NCI-H1417 (cell line): ENCODE data around the gene CCR5.
"Not testable (repeated sequence)": the region's sequence is repeated elsewhere in the genome, so short reads cannot be mapped to it uniquely, and the experiment has no call there.

ENCODE experiments used
- DNase-seq, 3 experiments: peaks; one replicate each; lab custom pipeline; 2025; lab: John Stamatoyannopoulos, UW

CCR5 gene

DNA sequence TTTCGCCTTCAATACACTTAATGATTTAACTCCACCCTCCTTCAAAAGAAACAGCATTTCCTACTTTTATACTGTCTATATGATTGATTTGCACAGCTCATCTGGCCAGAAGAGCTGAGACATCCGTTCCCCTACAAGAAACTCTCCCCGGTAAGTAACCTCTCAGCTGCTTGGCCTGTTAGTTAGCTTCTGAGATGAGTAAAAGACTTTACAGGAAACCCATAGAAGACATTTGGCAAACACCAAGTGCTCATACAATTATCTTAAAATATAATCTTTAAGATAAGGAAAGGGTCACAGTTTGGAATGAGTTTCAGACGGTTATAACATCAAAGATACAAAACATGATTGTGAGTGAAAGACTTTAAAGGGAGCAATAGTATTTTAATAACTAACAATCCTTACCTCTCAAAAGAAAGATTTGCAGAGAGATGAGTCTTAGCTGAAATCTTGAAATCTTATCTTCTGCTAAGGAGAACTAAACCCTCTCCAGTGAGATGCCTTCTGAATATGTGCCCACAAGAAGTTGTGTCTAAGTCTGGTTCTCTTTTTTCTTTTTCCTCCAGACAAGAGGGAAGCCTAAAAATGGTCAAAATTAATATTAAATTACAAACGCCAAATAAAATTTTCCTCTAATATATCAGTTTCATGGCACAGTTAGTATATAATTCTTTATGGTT lies at the start of gene CCR5:
CCR5 (plus strand) TSS at position 108 of the 680 bp plus-strand sequence. CDS start 1,957 bp downstream, outside the sequence.
- DNase-seq: no peak

DNA sequence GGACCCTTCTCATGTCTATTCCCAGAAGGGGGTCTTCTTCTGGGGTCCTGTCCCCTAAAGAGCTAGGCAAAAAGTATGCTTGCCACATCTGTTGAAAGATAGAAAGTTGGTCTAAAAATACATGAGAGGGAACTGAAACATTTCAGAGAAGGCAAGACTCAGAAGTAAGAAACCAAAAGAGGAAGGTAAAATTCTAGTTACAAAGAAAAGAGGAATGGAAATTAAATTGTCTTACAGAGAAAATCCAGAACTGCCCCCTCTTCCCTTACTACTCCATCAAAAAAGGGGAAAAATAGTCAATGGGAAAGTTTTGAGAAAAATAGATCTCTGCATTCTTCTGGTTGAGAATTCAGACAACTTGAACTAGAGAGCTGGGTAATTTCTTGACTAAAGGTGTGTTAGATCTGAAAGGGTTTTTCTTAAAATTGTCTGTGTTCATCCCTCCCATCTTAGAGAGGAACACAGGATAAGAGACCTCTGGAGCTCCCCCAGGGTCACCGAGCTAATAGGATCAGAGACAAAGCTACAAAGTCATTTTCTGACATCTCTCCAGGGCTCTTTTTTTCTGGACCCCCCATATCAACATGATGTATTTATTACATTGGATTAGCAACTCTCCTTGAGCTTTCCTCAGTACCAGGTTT lies 49.2 kb upstream of the CCR5 start:
- DNase-seq: no peak

GRCh38 chr3:46324036-46324435 lies 46.7 kb upstream of the CCR5 start:
- no peak for DNase-seq

GRCh38 chr3:46325645-46326300 lies 45.0 kb upstream of the CCR5 start:
- no peak for DNase-seq

DNA sequence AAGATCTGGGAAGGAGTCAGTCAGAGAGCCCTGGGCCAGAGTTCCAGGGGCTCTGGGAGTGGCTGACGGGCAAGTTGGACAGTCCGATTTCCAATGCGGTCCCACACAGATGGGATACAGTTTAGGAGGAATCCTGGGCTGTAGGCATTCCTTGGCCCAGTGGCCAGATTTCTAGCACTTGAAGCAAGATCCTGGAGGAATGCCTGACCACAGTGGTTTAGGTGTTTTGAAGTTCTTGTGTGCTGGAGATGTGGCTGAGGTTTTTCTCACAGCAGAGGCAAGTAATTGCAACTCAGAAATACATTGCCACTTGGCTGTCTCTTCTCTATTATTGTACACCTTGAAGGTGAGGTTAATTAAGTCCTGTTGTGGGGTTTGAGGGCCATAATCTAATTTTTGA lies 40.1 kb upstream of the CCR5 start:
- DNase-seq: not testable (repeated sequence)

DNA sequence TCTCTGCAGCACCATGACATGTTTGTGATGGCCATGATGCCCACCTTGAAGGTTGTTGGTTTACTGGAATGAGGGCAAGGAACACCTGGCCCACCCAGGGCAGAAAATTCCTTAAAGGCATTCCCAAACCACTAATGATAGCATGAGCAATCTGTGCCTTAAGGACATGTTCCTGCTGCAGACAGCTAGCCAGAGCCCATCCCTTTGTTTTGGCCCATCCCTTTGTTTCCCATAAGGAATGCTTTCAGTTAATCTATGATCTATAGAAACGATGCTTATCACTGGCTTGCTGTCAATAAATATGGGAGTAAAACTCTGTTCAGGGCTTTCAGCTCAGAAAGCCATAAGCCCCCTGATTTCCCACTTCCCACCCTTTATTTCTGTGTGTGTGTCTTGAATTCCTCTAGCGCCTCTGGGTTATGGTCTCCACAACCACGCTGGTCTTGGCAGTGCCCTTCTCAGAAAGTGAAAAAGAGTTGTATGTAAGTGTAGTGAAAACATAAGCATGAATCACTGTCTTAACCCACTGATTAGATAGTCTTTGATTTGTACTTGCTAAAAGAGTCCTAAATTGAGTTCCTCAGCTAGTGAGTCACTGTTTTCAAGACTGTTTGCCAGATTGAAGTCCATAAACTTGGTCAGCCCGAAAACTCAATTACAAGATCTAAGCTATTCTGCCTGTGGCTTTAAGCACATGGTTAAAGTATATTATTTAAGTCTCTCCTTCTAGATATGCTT lies 35.8 kb upstream of the CCR5 start:
- DNase-seq: no peak

GRCh38 chr3:46335541-46335940 lies 35.2 kb upstream of the CCR5 start:
- no peak for DNase-seq

DNA sequence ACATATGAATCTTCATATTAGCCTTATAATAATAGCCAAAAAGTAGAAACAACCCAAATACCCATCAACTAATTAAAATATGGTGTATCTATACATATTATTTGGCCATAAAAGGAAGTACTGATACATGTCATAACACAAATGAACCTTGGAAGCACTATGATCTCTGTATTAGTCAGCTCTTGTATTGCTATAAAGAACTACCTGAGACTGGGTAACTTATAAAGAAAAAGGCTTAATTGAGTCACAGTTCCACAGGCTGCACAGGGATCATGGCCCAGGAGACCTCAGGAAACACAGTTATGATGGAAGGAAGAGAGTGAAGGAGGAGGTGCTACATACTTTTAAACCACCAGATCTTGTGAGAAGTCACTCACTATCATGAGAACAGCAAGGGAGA lies 32.8 kb upstream of the CCR5 start:
- DNase-seq: no peak

- no peak for DNase-seq
Measured at GRCh38 chr3:46338840-46339239, 31.9 kb upstream of the CCR5 start.

DNA sequence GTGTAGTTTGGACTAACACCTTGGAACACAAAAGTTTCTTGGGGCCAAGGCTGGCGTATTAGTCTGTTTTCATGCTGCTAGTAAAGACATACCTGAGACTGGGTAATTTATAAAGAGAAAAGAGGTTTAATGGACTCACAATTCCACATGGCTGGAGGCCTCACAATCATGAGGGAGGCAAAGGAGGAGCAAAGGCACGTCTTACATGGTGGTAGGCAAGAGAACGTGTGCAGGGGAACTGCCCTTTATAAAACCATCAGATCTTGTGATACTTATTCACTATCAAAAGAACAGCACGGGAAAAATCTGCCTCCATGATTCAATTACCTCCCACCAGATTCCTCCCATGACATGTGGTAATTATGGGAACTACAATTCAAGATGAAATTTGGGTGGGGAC lies 26.3 kb upstream of the CCR5 start:
- DNase-seq: no peak

GRCh38 chr3:46348823-46349482 lies 21.8 kb upstream of the CCR5 start:
- no peak for DNase-seq

DNA sequence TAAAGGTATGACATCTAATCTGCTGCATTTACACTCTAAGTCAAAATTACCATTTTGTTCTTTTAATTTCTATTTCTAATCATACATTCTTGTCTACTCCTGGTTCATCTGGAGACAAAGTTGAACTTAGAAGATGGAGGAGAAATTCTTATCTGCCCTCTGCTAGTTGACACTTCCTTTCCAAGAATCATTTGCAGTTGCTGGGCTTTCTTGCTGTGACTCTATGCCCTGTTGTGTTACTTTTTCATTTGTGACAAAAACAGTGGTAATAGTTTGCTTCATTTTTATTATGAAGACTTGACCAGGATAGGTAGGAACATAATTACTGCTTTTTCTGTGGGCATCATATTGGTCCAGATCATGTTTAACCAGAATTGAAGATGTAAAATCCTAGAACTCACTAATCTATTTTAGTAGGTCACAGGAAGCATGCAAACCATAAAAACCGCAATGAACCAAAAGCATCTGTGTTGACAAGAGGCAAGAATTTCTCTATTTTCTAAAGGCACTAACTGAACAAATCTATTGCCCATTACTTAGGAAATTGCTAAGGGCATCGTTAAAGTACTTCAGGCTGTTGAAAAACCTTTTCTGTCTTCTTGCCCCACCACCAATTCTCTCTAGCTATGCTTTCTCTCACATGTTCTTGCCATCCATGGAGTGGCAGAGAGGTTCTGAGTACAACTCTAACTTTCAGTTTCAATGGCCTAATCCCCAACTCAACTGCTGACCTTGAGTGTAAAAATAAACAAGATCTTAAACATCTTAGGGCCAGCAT lies 21.1 kb upstream of the CCR5 start:
- DNase-seq: no peak

GRCh38 chr3:46350262-46350565 lies 20.5 kb upstream of the CCR5 start:
- DNase-seq: no peak

- DNase-seq: no peak
Measured at GRCh38 chr3:46351646-46352045, 19.1 kb upstream of the CCR5 start.

DNA sequence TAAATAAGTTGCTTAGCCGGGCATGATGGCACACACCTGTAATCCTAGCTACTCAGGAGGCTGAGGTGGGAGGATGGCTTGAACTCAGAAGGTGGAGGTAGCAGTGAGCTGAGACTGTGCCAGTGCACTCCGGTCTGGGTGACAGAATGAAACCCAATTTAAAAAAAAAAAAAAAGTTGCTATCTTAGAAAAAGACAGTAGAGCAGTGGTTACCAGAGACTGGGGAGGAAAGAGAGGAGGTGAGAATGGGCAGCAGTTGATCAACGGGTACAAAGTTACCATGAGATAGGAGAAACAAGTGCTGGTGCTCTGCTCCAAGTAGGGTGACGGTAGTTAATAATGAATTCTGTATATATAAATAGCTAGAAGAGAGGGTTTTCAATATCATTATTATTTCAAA lies 17.7 kb upstream of the CCR5 start:
- no peak for DNase-seq

DNA sequence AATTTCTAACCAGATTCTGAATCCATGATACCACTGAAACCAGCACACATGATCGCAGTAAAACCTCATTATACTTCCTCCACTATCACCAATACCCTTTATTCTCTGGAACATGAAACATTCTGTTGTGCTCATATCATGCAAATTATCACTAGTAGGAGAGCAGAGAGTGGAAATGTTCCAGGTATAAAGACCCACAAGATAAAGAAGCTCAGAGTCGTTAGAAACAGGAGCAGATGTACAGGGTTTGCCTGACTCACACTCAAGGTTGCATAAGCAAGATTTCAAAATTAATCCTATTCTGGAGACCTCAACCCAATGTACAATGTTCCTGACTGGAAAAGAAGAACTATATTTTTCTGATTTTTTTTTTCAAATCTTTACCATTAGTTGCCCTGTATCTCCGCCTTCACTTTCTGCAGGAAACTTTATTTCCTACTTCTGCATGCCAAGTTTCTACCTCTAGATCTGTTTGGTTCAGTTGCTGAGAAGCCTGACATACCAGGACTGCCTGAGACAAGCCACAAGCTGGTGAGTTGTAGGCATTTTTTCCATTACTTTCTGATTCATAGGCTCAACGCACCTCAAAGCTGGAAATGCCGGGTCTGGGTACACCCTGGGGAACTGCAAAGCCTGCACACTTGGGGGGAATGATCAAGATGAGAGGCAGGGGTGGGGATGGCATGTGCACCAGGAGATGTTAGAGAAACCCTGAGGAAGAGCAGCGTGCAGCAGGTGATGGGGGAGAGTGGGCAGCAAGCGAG lies 16.9 kb upstream of the CCR5 start, which contains the start of gene CCR2:
CCR2 (plus strand) TSS at position 465 of the 764 bp plus-strand sequence. CDS start 3,417 bp downstream, outside the sequence.
- no peak for DNase-seq

- no peak for DNase-seq
Measured at GRCh38 chr3:46354478-46354877, 16.3 kb upstream of the CCR5 start.

DNA sequence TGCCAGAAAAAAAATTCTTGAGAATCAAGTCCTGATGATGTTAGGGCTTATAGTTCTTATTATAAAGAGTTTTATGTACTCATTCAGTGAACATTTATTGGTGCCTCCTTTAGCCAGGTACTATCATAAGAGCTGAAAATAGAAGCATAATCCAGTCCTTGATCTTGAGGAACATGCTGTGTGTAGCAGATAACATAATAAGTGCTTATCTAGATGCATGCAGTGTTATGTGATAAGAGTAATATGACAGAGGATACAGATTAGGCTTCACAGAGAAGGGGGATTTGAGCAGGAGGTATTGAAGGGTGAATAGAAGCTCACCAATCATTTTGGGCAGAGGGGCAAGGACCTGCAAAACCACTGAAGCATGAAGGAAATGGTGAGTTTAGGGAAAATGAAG lies 15.8 kb upstream of the CCR5 start:
- no peak for DNase-seq

- no peak for DNase-seq
Measured at GRCh38 chr3:46356276-46356675, 14.5 kb upstream of the CCR5 start.

- DNase-seq: no peak
Measured at GRCh38 chr3:46356909-46357308, 13.8 kb upstream of the CCR5 start.

- no peak for DNase-seq
Measured at GRCh38 chr3:46358466-46358865, 12.3 kb upstream of the CCR5 start.
